ENCODE data around the gene ZSCAN16. TPM values are rescaled to one million over a fixed set of nuclear protein-coding genes. Genes with fewer than 3 reads are reported as not detected.
"Not testable (repeated sequence)": the region's sequence is repeated elsewhere in the genome, so short reads cannot be mapped to it uniquely, and the experiment has no call there.

The ZSCAN16 gene
- polyA plus RNA-seq (2011; rRNA removed): 1.8 and 2.3 TPM in 2 replicates
- polyA minus RNA-seq (2011; rRNA and poly(A)+ RNA removed): 0.57 and 1.1 TPM in 2 replicates

DNA sequence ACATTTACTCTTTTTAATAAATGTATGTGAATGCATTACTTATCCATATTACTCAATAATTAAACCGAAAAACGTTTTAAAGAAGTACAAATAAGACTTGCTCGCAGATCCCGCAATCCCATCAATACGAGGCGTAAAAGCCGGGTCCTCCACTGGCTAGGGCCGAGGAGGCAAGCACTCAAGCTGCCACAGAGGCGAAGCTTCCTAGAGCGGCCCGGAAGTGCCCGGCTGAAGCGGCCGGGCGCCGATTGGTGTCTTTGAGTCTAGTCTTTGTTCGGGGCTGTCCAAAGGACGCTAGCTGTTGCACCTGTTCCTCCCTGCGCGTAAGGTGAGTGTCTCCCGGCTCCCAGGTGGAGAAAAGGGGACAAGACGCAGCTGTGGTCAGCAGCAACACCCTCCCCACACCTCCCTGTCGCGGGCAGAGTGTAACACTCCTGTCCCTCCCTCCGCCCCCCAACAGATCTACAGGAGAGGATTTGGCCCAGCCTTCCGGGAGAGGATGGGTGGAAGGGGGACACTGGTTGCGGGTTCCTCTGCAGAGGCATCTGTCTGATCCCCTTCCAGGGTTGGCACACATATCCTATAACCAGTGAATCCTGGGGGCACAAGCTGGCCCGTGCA lies at the start of gene ZSCAN16:
TSS of gene ZSCAN16 (plus strand) at position 260 of the 621 bp plus-strand sequence. CDS start 835 bp downstream, outside the sequence.
- POLR2A ChIA-PET: interaction anchor here (0.7 kb wide), 1 partner anchor 1817 kb away, joined by 3 read pairs; no protein-coding TSS in a partner anchor
- DNase-seq (ENCODE audit: low read depth): no peak
- TF ChIP-seq, protein P1, sequence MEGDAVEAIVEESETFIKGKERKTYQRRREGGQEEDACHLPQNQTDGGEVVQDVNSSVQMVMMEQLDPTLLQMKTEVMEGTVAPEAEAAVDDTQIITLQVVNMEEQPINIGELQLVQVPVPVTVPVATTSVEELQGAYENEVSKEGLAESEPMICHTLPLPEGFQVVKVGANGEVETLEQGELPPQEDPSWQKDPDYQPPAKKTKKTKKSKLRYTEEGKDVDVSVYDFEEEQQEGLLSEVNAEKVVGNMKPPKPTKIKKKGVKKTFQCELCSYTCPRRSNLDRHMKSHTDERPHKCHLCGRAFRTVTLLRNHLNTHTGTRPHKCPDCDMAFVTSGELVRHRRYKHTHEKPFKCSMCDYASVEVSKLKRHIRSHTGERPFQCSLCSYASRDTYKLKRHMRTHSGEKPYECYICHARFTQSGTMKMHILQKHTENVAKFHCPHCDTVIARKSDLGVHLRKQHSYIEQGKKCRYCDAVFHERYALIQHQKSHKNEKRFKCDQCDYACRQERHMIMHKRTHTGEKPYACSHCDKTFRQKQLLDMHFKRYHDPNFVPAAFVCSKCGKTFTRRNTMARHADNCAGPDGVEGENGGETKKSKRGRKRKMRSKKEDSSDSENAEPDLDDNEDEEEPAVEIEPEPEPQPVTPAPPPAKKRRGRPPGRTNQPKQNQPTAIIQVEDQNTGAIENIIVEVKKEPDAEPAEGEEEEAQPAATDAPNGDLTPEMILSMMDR (IDR thresholded peaks at IDR 0.05; ENCODE audit: insufficient read depth, low read depth, low read length): no peak
- H3K4me3 ChIP-seq (ENCODE audit: low read depth, low read length): peak within 1 kb of the TSS; percentile 82
- no peaks in the 10 kb centered on the region for H3K27me3 ChIP-seq (ENCODE audit: control insufficient read depth, insufficient read depth, low read length)
- CTCF ChIA-PET: interaction anchor here (0.8 to 3.2 kb wide), 2 partner anchors 20 to 232 kb away, joined by 3 to 9 read pairs; no protein-coding TSS in a partner anchor
- peaks cover 2% of the 10 kb centered on the region; the same call in 1 of the 2 replicates for H3K36me3 ChIP-seq (ENCODE audit: control insufficient read depth, insufficient read depth, low read length)

DNA sequence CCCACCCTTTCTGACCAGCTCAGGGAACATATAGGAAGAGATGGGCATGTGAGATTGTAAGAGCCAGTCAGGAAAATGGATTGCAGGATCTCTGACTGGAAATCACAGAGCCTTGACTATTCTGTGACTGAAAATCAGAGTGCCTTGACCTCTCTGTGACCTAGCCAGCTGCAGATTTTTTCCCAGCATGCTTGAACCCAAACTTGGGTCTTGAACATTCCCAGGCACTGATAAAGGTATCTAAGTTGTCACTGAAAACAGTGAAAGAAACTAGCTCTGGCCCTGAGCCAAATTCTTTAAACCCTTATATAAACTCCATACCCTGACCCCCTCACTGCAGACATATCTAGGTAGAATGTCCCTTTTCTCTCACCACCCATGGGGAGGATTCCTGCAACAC lies 46.4 kb upstream of the ZSCAN16 start:
- TF ChIP-seq, protein P1 (IDR thresholded peaks at IDR 0.05; ENCODE audit: insufficient read depth, low read depth, low read length): no peak
- CTCF ChIA-PET: no interaction called here
- no peaks in the 10 kb centered on the region for H3K27me3 ChIP-seq (ENCODE audit: control insufficient read depth, insufficient read depth, low read length)
- no peak overlapping the region for H3K4me3 ChIP-seq (ENCODE audit: low read depth, low read length)
- no peak for DNase-seq (ENCODE audit: low read depth)
- POLR2A ChIA-PET: no interaction called here
- H3K36me3 ChIP-seq (ENCODE audit: control insufficient read depth, insufficient read depth, low read length): no peaks in the 10 kb centered on the region

- POLR2A ChIA-PET: no interaction called here
- CTCF ChIA-PET: interaction anchor here (0.8 kb wide), 1 partner anchor 10 kb away, joined by 3 read pairs; no protein-coding TSS in a partner anchor
- Histone ChIP-seq H3K27me3 (ENCODE audit: control insufficient read depth, insufficient read depth, low read length) (no peaks in the 10 kb centered on the region), H3K36me3 (ENCODE audit: control insufficient read depth, insufficient read depth, low read length) (no peaks in the 10 kb centered on the region), H3K4me3 (ENCODE audit: low read depth, low read length) (no peak overlapping the region)
- DNase-seq (ENCODE audit: low read depth): no peak
- TF ChIP-seq, protein P1 (IDR thresholded peaks at IDR 0.05; ENCODE audit: insufficient read depth, low read depth, low read length): no peak
Observed at GRCh38 chr6:28078836-28079235, 45.6 kb upstream of the ZSCAN16 start.

- CTCF ChIA-PET; POLR2A ChIA-PET; DNase-seq (ENCODE audit: low read depth): not testable (repeated sequence)
Observed at GRCh38 chr6:28080381-28080630, 44.1 kb upstream of the ZSCAN16 start, which contains the start of gene ZNF165. TSS of gene ZNF165 (plus strand) at chr6:28080568. CDS start at chr6:28085481, 4,913 bp downstream.

GRCh38 chr6:28080631-28081485 lies 43.6 kb upstream of the ZSCAN16 start:
- ChIA-PET POLR2A (no interaction called here), CTCF (no interaction called here)
- no peaks in the 10 kb centered on the region for H3K27me3 ChIP-seq (ENCODE audit: control insufficient read depth, insufficient read depth, low read length)
- TF ChIP-seq, protein P1 (IDR thresholded peaks at IDR 0.05; ENCODE audit: insufficient read depth, low read depth, low read length): no peak
- H3K4me3 ChIP-seq (ENCODE audit: low read depth, low read length): peak overlapping the region; percentile 67
- DNase-seq (ENCODE audit: low read depth): peak; percentile 79
- no peaks in the 10 kb centered on the region for H3K36me3 ChIP-seq (ENCODE audit: control insufficient read depth, insufficient read depth, low read length)

More at GRCh38 chr6:28080381-28080630, 44.1 kb upstream of the ZSCAN16 start, which contains the start of gene ZNF165:
- H3K4me3 ChIP-seq (ENCODE audit: low read depth, low read length): peak within 1 kb of the TSS; percentile 67
- not testable (repeated sequence) for H3K27me3 ChIP-seq (ENCODE audit: control insufficient read depth, insufficient read depth, low read length); H3K36me3 ChIP-seq (ENCODE audit: control insufficient read depth, insufficient read depth, low read length)

Data from BJ (cell line).